HG03439 (cell line): Measurements from ENCODE around the gene EIF3M.

Experiments
- ATAC-seq: cut with Tn5 transposase; IDR thresholded peaks from one replicate; pipeline ENCODE4 v1.9.1; 2021; ENCODE audit warnings: mild to moderate bottlenecking, moderate library complexity; ENCODE audit not compliant: unreplicated experiment

Gene EIF3M

DNA sequence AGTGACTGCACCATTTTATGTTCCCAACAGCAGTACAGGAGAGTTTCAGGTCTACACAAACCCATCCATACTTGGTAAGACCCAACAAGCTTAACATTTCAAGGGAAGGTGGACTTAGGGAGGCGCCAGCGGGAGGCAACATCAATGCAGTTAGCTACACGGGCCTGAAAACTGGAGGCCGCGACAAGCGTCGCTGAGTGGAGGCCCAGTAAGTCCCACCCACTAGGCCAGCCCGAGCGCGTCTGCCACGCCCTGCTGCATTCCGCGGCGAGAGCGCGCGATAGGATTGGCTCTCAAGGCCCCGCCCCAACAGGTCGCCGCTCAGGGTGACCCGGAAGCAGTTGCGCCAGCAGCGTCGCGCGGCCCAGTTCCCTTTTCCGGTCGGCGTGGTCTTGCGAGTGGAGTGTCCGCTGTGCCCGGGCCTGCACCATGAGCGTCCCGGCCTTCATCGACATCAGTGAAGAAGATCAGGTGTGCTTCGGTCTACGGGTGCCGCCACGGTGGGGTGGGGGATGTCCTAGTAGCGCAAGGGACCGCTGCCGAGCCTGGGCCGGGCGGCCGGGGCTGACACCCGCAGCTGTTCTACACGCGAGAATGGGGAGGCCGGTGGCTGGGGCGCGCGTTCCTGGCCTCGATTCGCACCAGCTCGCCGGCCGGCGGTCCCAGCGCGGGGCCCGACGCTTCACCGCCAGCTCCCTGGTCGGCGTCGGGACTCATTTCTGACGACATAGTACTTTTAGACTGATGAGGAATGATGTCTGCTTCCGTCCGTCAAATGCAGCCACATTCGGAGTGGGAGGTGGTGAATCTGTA lies at the start of gene EIF3M:
Gene EIF3M (plus strand): TSS at position 373 of the 813 bp plus-strand sequence. CDS start 57 bp downstream, at position 430.
- peak; percentile 94 for ATAC-seq

GRCh38 chr11:32538804-32539203 lies 44.8 kb upstream of the EIF3M start:
- ATAC-seq, result no peak

DNA sequence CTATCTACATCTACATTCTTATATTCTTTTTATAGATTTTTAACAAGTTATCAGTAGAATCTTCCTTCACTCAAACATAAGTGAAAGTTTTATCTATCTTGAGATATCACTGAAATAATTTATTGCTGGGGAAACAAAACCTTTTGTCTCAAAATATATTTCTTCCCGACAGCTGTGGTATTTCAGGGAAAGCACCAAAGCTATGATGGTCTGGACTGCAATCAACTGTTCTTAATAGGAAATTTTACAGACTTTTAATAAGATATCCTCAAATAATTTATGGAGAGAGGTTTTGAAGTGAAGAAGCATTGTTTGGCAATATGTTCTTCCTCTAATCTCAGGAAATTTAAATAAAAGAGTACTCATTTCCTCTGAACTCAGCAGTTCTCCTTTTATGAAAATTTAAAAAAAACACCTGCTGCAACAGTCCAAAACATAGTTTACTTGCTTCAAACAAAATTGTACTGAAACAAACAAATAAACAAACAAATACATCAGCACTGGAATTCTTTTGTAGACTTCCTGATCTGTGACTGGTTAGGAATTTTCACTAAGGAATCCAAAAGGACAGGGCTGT lies 33.9 kb upstream of the EIF3M start:
- ATAC-seq, result no peak

DNA sequence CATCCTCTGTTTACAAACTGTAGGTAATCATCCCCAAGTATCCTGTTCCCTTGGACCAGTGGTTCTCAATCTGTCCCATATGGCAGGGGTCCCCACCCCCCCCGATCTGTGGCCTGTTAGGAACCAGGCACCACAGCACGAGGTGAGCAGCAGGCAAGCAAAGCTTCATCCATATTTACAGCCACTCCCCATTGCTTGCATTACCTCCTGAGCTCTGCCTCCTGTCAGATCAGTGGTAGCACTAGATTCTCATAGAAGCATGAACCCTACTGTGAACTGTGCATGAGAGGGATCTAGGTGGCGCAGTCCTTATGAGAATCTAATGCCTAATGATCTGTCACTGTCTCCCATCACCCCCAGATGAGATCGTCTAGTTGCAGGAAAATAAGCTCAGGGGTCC lies 33.4 kb upstream of the EIF3M start:
- no peak for ATAC-seq

DNA sequence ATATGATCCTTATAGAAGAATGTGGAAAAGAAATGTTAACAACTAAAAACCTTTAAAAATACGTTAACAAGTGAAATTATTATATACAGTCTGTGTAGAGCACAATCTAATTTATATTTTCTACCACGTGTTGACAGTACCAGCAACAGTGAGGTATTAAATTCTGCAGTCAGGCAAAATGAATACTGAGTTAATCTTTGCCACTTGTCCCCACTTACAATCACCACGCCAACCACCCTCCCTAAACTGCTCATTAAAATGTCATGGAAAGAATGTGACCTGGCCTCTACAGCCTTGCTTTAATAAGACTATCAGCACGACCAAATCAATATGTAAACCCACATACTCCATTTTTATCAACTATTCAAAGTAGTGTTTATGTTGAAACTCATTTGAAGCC lies 28.5 kb upstream of the EIF3M start:
- no peak for ATAC-seq

GRCh38 chr11:32555895-32556294 lies 27.7 kb upstream of the EIF3M start:
- ATAC-seq, result no peak

DNA sequence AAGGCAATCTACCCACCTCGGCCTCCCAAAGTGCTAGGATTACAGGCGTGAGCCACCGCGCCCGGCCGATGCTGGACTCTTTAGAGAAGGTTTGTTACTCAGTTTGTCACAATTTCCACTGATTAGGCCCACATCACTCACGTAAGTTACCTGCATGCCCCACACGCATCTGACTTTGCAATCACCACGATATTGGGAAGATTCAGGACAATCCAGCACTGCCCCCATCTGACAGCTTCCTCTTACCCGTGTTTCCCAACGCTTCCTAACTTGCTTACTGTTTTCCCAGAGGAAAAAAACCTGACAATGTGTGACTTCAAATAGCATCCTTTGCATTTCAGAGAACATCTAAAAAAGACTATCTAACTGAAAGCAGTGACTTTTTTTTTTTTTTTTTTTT lies 21.8 kb upstream of the EIF3M start:
- no peak for ATAC-seq

DNA sequence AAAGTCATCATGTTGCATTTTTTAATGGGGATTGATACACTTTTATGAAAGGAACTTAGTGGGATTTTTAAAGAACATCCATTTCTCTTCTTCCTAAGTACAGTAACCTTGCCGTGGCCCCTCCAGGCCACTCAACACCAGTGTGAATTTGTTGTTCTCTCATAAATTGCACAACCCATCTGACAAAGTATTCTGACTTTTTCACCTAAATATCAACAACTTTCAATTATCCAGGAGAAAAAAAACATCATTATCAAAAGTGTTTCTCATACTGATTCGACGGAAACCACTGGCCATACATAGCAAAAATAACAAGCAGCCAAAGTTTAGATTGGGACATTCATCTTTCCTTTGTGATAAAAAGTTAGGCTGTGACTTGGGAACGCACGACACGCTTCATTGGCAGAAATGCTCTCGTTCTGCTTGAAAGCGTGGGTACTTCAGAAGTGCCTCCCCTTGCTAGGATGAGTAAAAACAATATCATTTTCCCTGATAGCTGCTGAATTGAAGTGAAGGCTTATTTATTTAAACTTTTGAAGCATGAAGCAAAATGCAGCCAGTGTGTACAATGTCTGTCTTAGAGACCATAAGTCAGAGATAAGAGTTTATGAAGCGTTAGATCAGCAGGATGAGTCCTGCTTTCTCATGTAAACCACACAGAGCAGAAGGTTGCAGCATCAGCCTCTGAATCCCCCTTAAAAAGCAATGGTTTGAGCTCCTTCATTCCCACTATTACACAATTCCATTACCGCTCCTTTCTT lies 20.6 kb upstream of the EIF3M start:
- ATAC-seq, result no peak

DNA sequence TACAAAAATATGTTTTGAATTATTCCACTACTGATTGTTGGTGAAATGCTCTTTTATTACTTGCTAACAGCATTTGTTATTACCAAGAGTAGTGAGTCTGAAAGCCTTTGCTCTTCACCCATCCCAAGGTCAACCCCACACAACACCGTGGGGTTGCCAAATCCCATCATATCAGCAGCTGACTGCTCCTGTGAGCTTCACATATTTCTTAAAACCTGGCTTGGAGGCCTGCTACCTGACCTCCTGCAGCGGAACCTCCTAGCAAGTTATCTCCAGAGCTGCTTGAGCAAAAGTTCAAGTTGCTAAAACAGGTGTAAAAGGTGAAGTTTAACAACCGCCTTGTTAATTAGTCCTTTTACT lies 20.1 kb upstream of the EIF3M start:
- ATAC-seq, result no peak

DNA sequence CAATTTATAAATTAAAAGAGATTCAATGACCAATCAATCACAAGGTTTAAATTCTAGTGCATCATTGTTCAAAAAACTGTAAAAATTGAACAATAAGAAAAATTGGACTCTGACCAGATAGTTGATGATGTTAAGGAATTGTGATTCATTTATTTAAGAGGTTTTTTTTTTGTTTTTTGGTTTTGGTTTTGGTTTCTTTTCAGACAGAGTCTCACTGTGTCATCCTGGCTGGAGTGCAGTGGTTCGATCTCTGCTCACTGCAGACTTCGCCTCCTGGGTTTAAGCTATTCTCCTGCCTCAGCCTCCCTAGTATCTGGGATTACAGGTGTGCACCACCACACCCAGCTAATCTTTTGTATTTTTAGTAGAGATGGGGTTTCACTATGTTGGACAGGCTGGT lies 17.1 kb upstream of the EIF3M start:
- no peak for ATAC-seq

GRCh38 chr11:32567154-32567553 lies 16.5 kb upstream of the EIF3M start:
- ATAC-seq, result no peak

GRCh38 chr11:32569313-32569881 lies 14.2 kb upstream of the EIF3M start:
- ATAC-seq, result no peak

GRCh38 chr11:32571039-32571438 lies 12.6 kb upstream of the EIF3M start:
- no peak for ATAC-seq

GRCh38 chr11:32573228-32573627 lies 10.4 kb upstream of the EIF3M start:
- ATAC-seq, result no peak

GRCh38 chr11:32574421-32574820 lies 9.2 kb upstream of the EIF3M start:
- ATAC-seq, result no peak

DNA sequence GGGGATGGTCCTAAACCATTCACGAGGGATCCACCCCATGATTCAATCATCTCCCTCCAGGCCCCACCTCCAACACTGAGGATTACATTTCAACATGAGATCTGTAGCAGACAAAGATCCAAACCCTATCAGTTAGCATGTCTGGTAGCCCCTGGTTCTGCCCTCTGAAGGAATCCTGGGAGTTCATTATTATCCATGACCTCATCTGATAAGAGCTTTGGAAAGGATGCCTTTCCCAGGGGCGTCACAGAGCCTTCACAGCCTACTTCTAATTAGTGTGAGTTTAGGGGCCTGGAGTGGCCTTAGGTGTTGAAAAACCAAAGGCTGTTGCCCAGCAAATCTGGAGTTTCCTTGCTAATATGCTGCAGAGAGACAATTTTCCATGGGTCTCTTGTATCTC lies 8.6 kb upstream of the EIF3M start:
- no peak for ATAC-seq

- no peak for ATAC-seq
These were observed 7.2 kb upstream of the EIF3M start for GRCh38 chr11:32576456-32576855.

GRCh38 chr11:32580967-32581366 lies 2.7 kb upstream of the EIF3M start:
- no peak for ATAC-seq

- no peak for ATAC-seq
These were observed 2.1 kb upstream of the EIF3M start for GRCh38 chr11:32581556-32581955.

DNA sequence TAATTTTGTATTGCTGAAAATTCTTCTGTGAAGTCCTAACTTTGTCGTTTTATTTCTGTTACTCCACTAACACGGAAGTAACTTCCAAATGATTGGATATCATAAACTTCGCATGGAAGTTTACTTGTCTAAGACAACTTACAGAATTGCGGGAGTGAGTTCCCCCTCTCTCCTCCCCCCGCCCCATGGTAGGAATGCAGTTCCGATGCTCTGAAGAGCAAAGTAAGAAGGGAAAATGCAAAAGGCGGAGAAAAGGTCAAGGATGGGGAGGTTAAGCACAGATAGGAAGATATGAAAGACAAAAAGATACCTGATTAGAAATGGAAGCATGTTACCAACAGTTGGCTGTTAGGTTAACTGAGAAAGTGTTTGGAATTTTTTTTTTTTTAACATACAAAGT lies 1.3 kb downstream of the EIF3M start:
- no peak for ATAC-seq

GRCh38 chr11:32586576-32587190 lies 3.1 kb downstream of the EIF3M start:
- no peak for ATAC-seq
